ENCODE measurements around the gene SVIL.
"Not testable (repeated sequence)": the region's sequence is repeated elsewhere in the genome, so short reads cannot be mapped to it uniquely, and the experiment has no call there.

SVIL gene

GRCh38 chr10:29508554-29509244 is 126.1 kb downstream of the SVIL start:
- no peak for TF ChIP-seq CTCF (IDR thresholded peaks at IDR 0.05; ENCODE audit: extremely low read depth, insufficient read depth, missing control alignments)
- DNase-seq (ENCODE audit: low spot score): no peak
- in situ Hi-C loops (cut with MboI; ENCODE audit: low pct_unique_long_range_greater_than_20kb, low sequenced_read_pairs, unreplicated experiment): no loop called here

- DNase-seq (ENCODE audit: low spot score); in situ Hi-C loops (cut with MboI; ENCODE audit: low pct_unique_long_range_greater_than_20kb, low sequenced_read_pairs, unreplicated experiment): not testable (repeated sequence)
These were observed 127.0 kb downstream of the SVIL start for GRCh38 chr10:29507750-29508149.

- DNase-seq (ENCODE audit: low spot score); in situ Hi-C loops (cut with MboI; ENCODE audit: low pct_unique_long_range_greater_than_20kb, low sequenced_read_pairs, unreplicated experiment): not testable (repeated sequence)
These were observed 128.3 kb downstream of the SVIL start for GRCh38 chr10:29506324-29506921.

GRCh38 chr10:29502351-29502750 is 132.4 kb downstream of the SVIL start:
- TF ChIP-seq CTCF (IDR thresholded peaks at IDR 0.05; ENCODE audit: extremely low read depth, insufficient read depth, missing control alignments): no peak
- DNase-seq (ENCODE audit: low spot score): no peak
- in situ Hi-C loops (cut with MboI; ENCODE audit: low pct_unique_long_range_greater_than_20kb, low sequenced_read_pairs, unreplicated experiment): no loop called here

- TF ChIP-seq CTCF (IDR thresholded peaks at IDR 0.05; ENCODE audit: extremely low read depth, insufficient read depth, missing control alignments): no peak
- in situ Hi-C loops (cut with MboI; ENCODE audit: low pct_unique_long_range_greater_than_20kb, low sequenced_read_pairs, unreplicated experiment): no loop called here
- no peak for DNase-seq (ENCODE audit: low spot score)
These were observed 133.1 kb downstream of the SVIL start for GRCh38 chr10:29501692-29502091.

GRCh38 chr10:29499993-29500537 is 134.7 kb downstream of the SVIL start:
- TF ChIP-seq CTCF (IDR thresholded peaks at IDR 0.05; ENCODE audit: extremely low read depth, insufficient read depth, missing control alignments): no peak
- in situ Hi-C loops (cut with MboI; ENCODE audit: low pct_unique_long_range_greater_than_20kb, low sequenced_read_pairs, unreplicated experiment): no loop called here
- no peak for DNase-seq (ENCODE audit: low spot score)

GRCh38 chr10:29496341-29497162 is 138.2 kb downstream of the SVIL start:
- in situ Hi-C loops (cut with MboI; ENCODE audit: low pct_unique_long_range_greater_than_20kb, low sequenced_read_pairs, unreplicated experiment): no loop called here
- peak; percentile 61 for DNase-seq (ENCODE audit: low spot score)
- TF ChIP-seq CTCF (IDR thresholded peaks at IDR 0.05; ENCODE audit: extremely low read depth, insufficient read depth, missing control alignments): peak; percentile 91
